Right cardiac atrium (tissue), 5 donors: Measurements from ENCODE around the gene ENOX2. TPM values are rescaled to one million over a fixed set of nuclear protein-coding genes. Genes with fewer than 3 reads are reported as not detected.

ENCODE experiments used
- ATAC-seq, 2 donors: fragments of 200-7000 bp; cut with Tn5 transposase; one replicate each; pipeline versions ENCODE4 v1.8.0 to v1.9.1; 2020; ENCODE audit warnings: moderate library complexity in 2 of 2, mild to moderate bottlenecking in 1 of 2
- DNase-seq, 3 donors: peaks; one replicate each; pipeline ENCODE4 v3.0.0-alpha.2; 2020
- H3K27ac ChIP-seq: one replicate; pipeline ENCODE4 v1.5.1; 2013; ENCODE audit warnings: mild to moderate bottlenecking, low read length, control low read depth, moderate library complexity
- H3K27me3 ChIP-seq: one replicate; pipeline ENCODE4 v1.6.1; 2013; ENCODE audit not compliant: control insufficient read depth, insufficient read depth
- H3K4me1 ChIP-seq: one replicate; pipeline ENCODE4 v1.6.1; 2013; ENCODE audit warnings: low read length; ENCODE audit not compliant: control insufficient read depth, insufficient read depth
- H3K4me3 ChIP-seq: one replicate; pipeline ENCODE4 v1.5.1; 2013; ENCODE audit warnings: low read length, control low read depth
- H3K9me3 ChIP-seq: one replicate; pipeline ENCODE4 v1.6.1; 2013; ENCODE audit warnings: low read length; ENCODE audit not compliant: control insufficient read depth
- WGBS: extraction: QIAGEN DNeasy Blood & Tissue Kit; methylation state at CpG from one replicate; pipeline ENCODE4 v1.1.7; 2013; 5-methylcytosine and 5-hydroxymethylcytosine counted together
- intact Hi-C, 4 donors: fragments of 100-400 bp; cut with DNase I; formaldehyde crosslinking; loops; one replicate each; pipeline versions ENCODE4 v1.11.0 to v1.14.0; 2022 to 2023
- polyA plus RNA-seq: library from polyadenylated mRNA; stranded (reverse); fragments of 200-250 nt; gene quantifications from one replicate; pipeline ENCODE4 v1.2.3, GENCODE V29; 2013
- total RNA-seq, 4 donors: library from RNA; stranded (reverse); fragmentation: NEBNext Ultra II Directional; extraction: Animal tissue kit (Norgen Biotek cat#: 25700); gene quantifications; one replicate each; pipeline ENCODE4 v1.2.1, GENCODE V29; 2021
- donor health status: healthy with polysubstance abuse.
- donor health status: DM: no; HTN: yes; CAD: no.
- donor health status: DM: no; HTN: no; CAD: no.
- donor health status: DM: no; HTN: yes; CAD: no; lungs with severe emphysema.
- donor health status: DM: yes; HTN: yes; CAD: no.

The ENOX2 gene
- total and polyA plus RNA-seq, 5 donors: 6.2 to 20.1 (median 17.7) TPM

GRCh38 chrX:130879869-130880268, 23.1 kb downstream of the ENOX2 start:
- Histone ChIP-seq H3K4me3 (no peak overlapping the region), H3K27me3 (no peaks in the 10 kb centered on the region), H3K27ac (no peak overlapping the region), H3K4me1 (no peaks in the 10 kb centered on the region), H3K9me3 (no peaks in the 10 kb centered on the region)
- ATAC-seq: no peak
- intact Hi-C loops: no loop called here
- 87% methylated on average over 2 of the region's 2 CpGs for WGBS
- no peak for DNase-seq

- Histone ChIP-seq H3K27ac (no peak overlapping the region), H3K4me1 (no peaks in the 10 kb centered on the region), H3K9me3 (no peaks in the 10 kb centered on the region), H3K4me3 (no peak overlapping the region), H3K27me3 (no peaks in the 10 kb centered on the region)
- WGBS: 68% methylated on average over 7 of the region's 7 CpGs
- intact Hi-C loops: no loop called here
- DNase-seq: peak in 2 of 3 donors; percentile 12 to 27
- no peak for ATAC-seq
Observed at GRCh38 chrX:130878350-130879341, 24.4 kb downstream of the ENOX2 start.

- 42% methylated on average over 1 of the region's 1 CpG for WGBS
- no peaks in the 10 kb centered on the region for H3K4me1 ChIP-seq
- H3K4me3 ChIP-seq: no peak overlapping the region
- no peaks in the 10 kb centered on the region for H3K27me3 ChIP-seq
- H3K27ac ChIP-seq: no peak overlapping the region
- DNase-seq (no peak), ATAC-seq (peak in 1 of 2 donors; percentile 56)
- H3K9me3 ChIP-seq: no peaks in the 10 kb centered on the region
- intact Hi-C loops: no loop called here
Observed at GRCh38 chrX:130877892-130878341, 25.1 kb downstream of the ENOX2 start.

GRCh38 chrX:130876226-130876625, 26.8 kb downstream of the ENOX2 start:
- no peak overlapping the region for H3K4me3 ChIP-seq
- H3K27me3 ChIP-seq: no peaks in the 10 kb centered on the region
- ATAC-seq (no peak), DNase-seq (no peak)
- no peak overlapping the region for H3K27ac ChIP-seq
- intact Hi-C loops: no loop called here
- no peaks in the 10 kb centered on the region for H3K9me3 ChIP-seq
- no peaks in the 10 kb centered on the region for H3K4me1 ChIP-seq

- DNase-seq (peak in 1 of 3 donors; percentile 22), ATAC-seq (no peak)
- Histone ChIP-seq H3K9me3 (no peaks in the 10 kb centered on the region), H3K4me3 (no peak overlapping the region), H3K4me1 (no peaks in the 10 kb centered on the region), H3K27ac (no peak overlapping the region), H3K27me3 (no peaks in the 10 kb centered on the region)
- WGBS: 90% methylated on average over 2 of the region's 2 CpGs
- intact Hi-C loops: no loop called here
Observed at GRCh38 chrX:130874751-130875150, 28.3 kb downstream of the ENOX2 start.

GRCh38 chrX:130869239-130869638, 33.8 kb downstream of the ENOX2 start:
- Histone ChIP-seq H3K27me3 (no peaks in the 10 kb centered on the region), H3K4me1 (no peaks in the 10 kb centered on the region), H3K27ac (no peak overlapping the region), H3K9me3 (no peaks in the 10 kb centered on the region), H3K4me3 (no peak overlapping the region)
- DNase-seq (no peak), ATAC-seq (no peak)
- WGBS: 75% methylated on average over 3 of the region's 3 CpGs
- intact Hi-C loops: no loop called here

- Histone ChIP-seq H3K4me1 (no peaks in the 10 kb centered on the region), H3K27ac (no peak overlapping the region), H3K4me3 (no peak overlapping the region), H3K9me3 (no peaks in the 10 kb centered on the region), H3K27me3 (no peaks in the 10 kb centered on the region)
- intact Hi-C loops: no loop called here
- WGBS: 97% methylated on average over 1 of the region's 1 CpG
- DNase-seq (no peak), ATAC-seq (no peak)
Observed at GRCh38 chrX:130861462-130861861, 41.5 kb downstream of the ENOX2 start.

GRCh38 chrX:130857207-130857606, 45.8 kb downstream of the ENOX2 start:
- H3K9me3 ChIP-seq: no peaks in the 10 kb centered on the region
- 91% methylated on average over 1 of the region's 1 CpG for WGBS
- no peak overlapping the region for H3K4me3 ChIP-seq
- no peaks in the 10 kb centered on the region for H3K27me3 ChIP-seq
- H3K4me1 ChIP-seq: no peaks in the 10 kb centered on the region
- intact Hi-C loops: no loop called here
- no peak overlapping the region for H3K27ac ChIP-seq
- DNase-seq: no peak
- no peak for ATAC-seq

GRCh38 chrX:130851569-130851968, 51.4 kb downstream of the ENOX2 start:
- intact Hi-C loops: no loop called here
- 94% methylated on average over 3 of the region's 3 CpGs for WGBS
- Histone ChIP-seq H3K27ac (no peak overlapping the region), H3K27me3 (no peaks in the 10 kb centered on the region), H3K4me3 (no peak overlapping the region), H3K4me1 (no peaks in the 10 kb centered on the region), H3K9me3 (no peaks in the 10 kb centered on the region)
- no peak for DNase-seq
- no peak for ATAC-seq

- WGBS: 93% methylated on average over 2 of the region's 2 CpGs
- Histone ChIP-seq H3K4me3 (no peak overlapping the region), H3K27me3 (no peaks in the 10 kb centered on the region), H3K9me3 (no peaks in the 10 kb centered on the region), H3K4me1 (no peaks in the 10 kb centered on the region), H3K27ac (no peak overlapping the region)
- ATAC-seq: no peak
- no peak for DNase-seq
- intact Hi-C loops: no loop called here
Observed at GRCh38 chrX:130848763-130849162, 54.2 kb downstream of the ENOX2 start.

GRCh38 chrX:130846746-130847145, 56.3 kb downstream of the ENOX2 start:
- Histone ChIP-seq H3K4me1 (no peaks in the 10 kb centered on the region), H3K4me3 (no peak overlapping the region), H3K9me3 (no peaks in the 10 kb centered on the region), H3K27ac (no peak overlapping the region), H3K27me3 (no peaks in the 10 kb centered on the region)
- ATAC-seq (no peak), DNase-seq (no peak)
- intact Hi-C loops: no loop called here
- 77% methylated on average over 2 of the region's 2 CpGs for WGBS
